Astrocyte of the spinal cord (primary cell): ENCODE measurements around the gene SDR9C7.
"Not testable (repeated sequence)": the region's sequence is repeated elsewhere in the genome, so short reads cannot be mapped to it uniquely, and the experiment has no call there.

Source experiments
- DNase-seq: peaks from one replicate; pipeline ENCODE4 v3.0.0; 2011; ENCODE audit warnings: low read depth, low spot score
- H3K4me3 ChIP-seq: 2 replicates; pipeline ENCODE4 v1.5.1; 2011; ENCODE audit warnings: low read depth, mild to moderate bottlenecking, low read length, moderate library complexity
- in situ Hi-C: cut with HindIII; loops from 2 replicates; pipeline ENCODE4 v1.10.0; 2017; ENCODE audit warnings: low sequenced_read_pairs
- TF ChIP-seq, protein P1 (sequence below): IDR thresholded peaks from 2 replicates; pipeline ENCODE4 v1.5.1; 2012; ENCODE audit warnings: low read depth, mild to moderate bottlenecking, low read length, inconsistent platforms

The SDR9C7 gene

GRCh38 chr12:56927281-56927680 is 6.9 kb downstream of the SDR9C7 start:
- in situ Hi-C loops = no loop called here
- TF ChIP-seq, protein P1, sequence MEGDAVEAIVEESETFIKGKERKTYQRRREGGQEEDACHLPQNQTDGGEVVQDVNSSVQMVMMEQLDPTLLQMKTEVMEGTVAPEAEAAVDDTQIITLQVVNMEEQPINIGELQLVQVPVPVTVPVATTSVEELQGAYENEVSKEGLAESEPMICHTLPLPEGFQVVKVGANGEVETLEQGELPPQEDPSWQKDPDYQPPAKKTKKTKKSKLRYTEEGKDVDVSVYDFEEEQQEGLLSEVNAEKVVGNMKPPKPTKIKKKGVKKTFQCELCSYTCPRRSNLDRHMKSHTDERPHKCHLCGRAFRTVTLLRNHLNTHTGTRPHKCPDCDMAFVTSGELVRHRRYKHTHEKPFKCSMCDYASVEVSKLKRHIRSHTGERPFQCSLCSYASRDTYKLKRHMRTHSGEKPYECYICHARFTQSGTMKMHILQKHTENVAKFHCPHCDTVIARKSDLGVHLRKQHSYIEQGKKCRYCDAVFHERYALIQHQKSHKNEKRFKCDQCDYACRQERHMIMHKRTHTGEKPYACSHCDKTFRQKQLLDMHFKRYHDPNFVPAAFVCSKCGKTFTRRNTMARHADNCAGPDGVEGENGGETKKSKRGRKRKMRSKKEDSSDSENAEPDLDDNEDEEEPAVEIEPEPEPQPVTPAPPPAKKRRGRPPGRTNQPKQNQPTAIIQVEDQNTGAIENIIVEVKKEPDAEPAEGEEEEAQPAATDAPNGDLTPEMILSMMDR = no peak
- H3K4me3 ChIP-seq = no peak overlapping the region
- no peak for DNase-seq

DNA sequence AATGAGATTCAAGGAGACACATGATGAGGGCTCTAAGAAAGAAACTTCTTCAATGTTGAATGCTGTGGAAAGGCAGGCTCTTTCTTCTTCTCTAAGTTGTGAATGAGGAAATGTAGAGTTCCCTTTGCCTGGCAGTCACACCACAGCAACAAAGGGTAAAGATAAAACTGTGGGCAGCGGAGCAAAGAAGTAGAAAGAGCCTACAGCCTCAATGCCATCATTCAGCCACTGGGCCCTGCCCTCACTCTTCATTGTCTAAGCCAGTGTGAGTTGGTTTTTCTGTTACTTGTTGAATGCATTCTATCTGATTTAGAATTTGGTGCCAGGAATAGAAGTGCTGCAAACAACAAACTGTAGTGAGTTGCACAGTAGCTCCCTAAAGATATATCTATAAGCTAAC is 12.2 kb downstream of the SDR9C7 start:
- no peak for DNase-seq
- H3K4me3 ChIP-seq = no peak overlapping the region
- TF ChIP-seq, protein P1 = no peak
- in situ Hi-C loops = no loop called here

DNA sequence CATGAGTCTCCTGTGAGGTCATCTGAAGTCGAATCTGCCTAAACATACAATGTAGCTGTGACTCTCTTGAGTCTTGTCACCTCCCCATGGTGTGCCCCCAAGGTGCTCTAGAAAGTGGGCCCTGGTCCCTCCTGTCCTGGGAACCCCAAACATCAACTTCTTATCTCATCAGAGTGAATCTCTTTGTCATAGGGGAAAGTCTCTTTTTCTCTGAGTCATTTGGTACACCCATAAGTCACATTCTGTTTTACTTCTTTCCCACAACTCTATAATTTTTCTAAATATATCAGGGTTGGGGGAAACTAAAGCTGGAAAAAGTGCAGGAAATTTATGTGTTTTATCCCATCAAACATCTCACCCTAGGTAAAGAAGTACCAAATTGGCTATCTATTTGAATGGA is 12.9 kb downstream of the SDR9C7 start:
- no peak for DNase-seq
- in situ Hi-C loops = no loop called here
- TF ChIP-seq, protein P1 = no peak
- H3K4me3 ChIP-seq = no peak overlapping the region

DNA sequence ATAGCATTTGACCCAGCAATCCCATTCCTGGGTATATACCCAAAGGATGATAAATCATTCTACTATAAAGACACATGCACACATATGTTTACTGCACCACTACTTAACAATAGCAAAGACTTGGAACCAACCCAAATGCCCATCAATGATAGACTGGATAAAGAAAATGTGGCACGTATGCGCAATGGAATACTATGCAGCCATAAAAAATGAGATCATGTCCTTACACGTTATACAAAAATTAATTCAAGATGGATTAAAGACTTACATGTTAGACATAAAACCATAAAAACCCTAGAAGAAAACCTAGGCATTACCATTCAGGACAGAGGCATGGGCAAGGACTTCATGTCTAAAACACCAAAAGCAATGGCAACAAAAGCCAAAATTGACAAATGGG is 16.1 kb downstream of the SDR9C7 start:
- in situ Hi-C loops, H3K4me3 ChIP-seq, DNase-seq: not testable (repeated sequence)

- H3K4me3 ChIP-seq = no peak overlapping the region
- TF ChIP-seq, protein P1 = no peak
- DNase-seq = no peak
- in situ Hi-C loops = no loop called here
These were observed 17.2 kb downstream of the SDR9C7 start for GRCh38 chr12:56916996-56917333.

DNA sequence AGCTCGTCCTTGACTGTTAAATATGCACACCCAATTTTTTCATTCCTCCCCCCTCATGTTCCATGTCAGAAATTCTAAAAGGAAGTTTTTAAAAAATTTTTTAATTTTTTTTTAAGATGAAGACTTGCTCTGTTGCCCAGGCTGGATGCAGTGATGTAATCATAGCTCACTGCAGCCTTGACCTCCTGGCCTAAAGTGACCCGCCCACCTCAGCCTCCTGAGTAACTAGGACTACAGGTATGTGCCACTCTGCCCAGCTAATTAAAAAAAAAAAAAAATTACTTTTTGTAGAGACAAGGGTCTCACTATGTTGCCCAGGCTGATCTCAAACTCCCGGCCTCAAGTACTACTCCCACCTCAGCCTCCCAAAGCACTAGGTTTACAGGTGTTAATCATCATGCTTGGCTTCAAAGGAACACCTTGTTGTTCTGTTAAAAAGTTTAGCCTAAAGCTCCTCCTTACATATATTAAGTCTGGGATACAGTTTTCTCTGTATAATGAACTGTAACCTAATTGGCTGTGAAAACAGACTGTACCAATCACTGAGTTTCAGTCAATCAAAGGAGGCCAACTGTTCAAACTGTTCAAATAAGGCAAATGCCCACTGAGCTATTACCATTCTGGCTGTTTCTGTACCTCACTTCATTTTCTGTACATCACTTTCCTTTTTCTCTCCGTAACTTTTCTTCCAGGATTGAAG is 17.8 kb downstream of the SDR9C7 start:
- no peak overlapping the region for H3K4me3 ChIP-seq
- TF ChIP-seq, protein P1 = no peak
- in situ Hi-C loops = no loop called here
- DNase-seq = no peak

DNA sequence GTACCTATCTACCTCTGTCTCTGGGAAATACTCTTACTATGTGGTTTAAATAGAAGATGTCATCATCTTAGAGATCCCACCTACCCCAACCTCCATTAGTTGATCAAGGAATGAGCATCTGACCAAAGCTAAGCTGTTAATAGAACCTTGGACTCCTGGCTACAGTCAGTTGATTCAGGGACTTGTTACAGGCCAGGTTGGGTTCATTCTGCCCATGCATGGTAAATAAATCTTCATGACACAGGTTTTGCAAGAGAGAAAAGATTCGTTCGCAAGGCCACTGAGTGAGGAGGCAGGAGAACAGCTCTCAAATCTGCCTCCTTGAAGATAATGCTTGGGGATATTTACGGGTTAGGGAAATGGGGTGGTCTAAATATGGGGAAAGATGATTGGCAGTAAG is 19.5 kb downstream of the SDR9C7 start:
- no peak overlapping the region for H3K4me3 ChIP-seq

More for the DNA sequence above, 19.5 kb downstream of the SDR9C7 start:
- in situ Hi-C loops = no loop called here
- DNase-seq = no peak
- TF ChIP-seq, protein P1 = no peak
